Germinal center (tissue), 1 donor: ENCODE data around the gene MOB3B.
A peak's percentile ranks its signal among the peaks of the same experiment; 100 is the strongest.
"Not testable (repeated sequence)": the region's sequence is repeated elsewhere in the genome, so short reads cannot be mapped to it uniquely, and the experiment has no call there.

Source experiments
- DNase-seq: peaks from one replicate; pipeline ENCODE4 v3.0.0; 2012; ENCODE audit warnings: mixed read lengths, low spot score

MOB3B gene

GRCh38 chr9:27422279-27422834, 107.3 kb downstream of the MOB3B start:
- DNase-seq: no peak

DNA sequence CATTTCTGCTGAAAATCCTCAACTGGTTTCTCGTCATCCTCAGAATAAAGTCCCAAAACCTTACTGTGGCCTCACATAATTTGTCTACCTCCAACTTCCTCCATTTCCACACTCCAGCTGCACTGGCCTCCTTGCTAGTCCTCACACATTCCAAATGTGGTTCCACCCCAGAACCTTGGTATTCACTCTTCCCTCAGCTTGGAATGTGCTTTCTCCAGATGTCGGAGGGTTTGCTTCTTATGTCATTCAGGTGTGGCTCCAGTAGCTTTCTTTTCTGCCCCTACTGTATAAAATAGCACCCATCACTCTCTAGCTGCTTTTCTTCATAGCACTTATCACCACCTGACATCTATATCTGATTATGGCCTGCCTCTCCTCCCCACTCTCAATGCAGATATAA, 108.0 kb downstream of the MOB3B start:
- DNase-seq: no peak

GRCh38 chr9:27419558-27419957, 110.1 kb downstream of the MOB3B start:
- DNase-seq: not testable (repeated sequence)

GRCh38 chr9:27414220-27414761, 115.3 kb downstream of the MOB3B start:
- DNase-seq: no peak

GRCh38 chr9:27413511-27414219, 115.9 kb downstream of the MOB3B start:
- DNase-seq: no peak

GRCh38 chr9:27412963-27413362, 116.7 kb downstream of the MOB3B start:
- no peak for DNase-seq

DNA sequence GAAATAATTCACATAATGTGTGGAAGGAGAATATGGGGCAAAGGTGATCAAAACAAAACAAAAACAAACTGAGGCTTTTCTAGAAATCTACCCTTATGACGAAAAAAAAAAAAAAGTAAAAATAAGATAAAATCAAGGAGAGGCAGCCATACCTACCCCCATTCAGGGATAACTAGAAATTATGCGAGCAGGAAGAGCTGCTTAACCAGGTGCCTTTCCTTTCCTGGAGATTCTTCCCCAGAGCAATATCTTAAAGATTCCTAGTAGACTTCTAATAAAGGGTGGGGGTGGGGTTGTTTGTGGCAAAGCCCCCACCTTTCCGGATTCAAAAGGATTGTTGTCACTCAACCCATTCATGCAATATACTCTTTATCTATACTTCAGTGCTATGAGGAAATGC, 117.5 kb downstream of the MOB3B start:
- no peak for DNase-seq

DNA sequence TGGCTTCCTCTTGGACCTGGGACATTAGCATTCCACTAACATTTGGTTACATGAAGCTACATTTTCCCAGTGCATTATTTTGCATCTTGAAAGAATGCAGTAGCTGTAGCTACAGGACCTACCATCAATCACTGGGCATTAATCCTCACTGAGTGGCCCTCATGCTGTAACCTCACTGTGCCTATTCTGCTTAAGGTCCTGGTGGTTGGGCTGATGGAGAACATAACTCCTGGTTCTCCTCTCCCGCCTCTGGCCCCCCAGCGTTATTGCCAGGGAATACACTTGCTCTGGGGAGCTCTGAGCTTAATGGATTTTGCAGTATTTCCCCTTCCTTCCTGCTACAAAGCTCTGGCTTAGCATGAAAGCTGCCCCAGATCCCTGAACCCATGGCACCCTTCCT, 121.1 kb downstream of the MOB3B start:
- no peak for DNase-seq

GRCh38 chr9:27408001-27408400, 121.6 kb downstream of the MOB3B start:
- no peak for DNase-seq

- DNase-seq: no peak
Observed at GRCh38 chr9:27407491-27407890, 122.1 kb downstream of the MOB3B start.

GRCh38 chr9:27404661-27405060, 125.0 kb downstream of the MOB3B start:
- no peak for DNase-seq

GRCh38 chr9:27402626-27403025, 127.0 kb downstream of the MOB3B start:
- no peak for DNase-seq

DNA sequence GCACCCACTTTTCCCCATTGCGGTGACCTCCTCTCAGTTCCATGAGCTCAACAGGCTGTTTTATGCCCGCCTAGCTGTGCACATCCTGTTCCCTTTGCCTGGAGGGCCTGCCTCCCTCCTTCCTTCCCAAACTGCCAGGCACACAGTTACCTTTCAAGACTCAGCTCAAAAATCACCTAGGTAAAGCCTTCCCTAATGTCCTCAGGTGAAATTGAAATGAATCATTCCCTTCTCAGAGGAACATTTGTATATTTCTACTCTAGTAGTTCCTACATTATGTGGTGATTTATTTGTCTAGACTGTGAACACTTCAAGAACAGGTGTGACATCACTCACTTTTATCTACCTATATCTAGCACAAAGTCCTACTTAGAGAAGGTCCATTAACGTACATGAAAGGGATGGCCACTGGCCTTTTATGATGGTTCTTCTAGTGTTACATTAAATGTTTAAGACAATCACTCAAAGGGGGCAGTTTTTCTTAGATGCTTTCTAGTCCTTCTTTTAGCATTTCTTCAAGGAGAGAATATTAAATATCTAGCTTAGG, 129.2 kb downstream of the MOB3B start:
- DNase-seq: no peak

GRCh38 chr9:27398982-27399653, 130.5 kb downstream of the MOB3B start:
- no peak for DNase-seq

DNA sequence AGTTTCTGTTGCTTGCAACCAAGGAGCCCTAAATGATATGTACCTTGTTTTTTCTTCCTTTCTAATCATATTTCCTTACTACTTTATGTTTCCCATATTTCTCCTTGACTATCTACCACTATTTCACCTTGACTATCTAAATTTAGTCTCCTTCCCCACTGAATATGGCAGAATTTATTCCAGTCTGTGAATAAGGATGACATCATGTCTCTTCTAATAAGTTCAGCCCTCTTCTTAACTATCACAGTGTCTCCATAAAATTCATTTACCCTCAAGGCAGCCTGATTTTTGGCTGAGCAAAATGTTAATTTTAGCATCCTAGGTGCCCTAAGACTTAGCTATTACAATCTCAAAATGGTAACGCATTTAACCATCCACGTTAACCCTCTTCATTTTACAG, 133.1 kb downstream of the MOB3B start:
- DNase-seq: no peak

GRCh38 chr9:27395484-27395921, 134.1 kb downstream of the MOB3B start:
- DNase-seq: no peak

DNA sequence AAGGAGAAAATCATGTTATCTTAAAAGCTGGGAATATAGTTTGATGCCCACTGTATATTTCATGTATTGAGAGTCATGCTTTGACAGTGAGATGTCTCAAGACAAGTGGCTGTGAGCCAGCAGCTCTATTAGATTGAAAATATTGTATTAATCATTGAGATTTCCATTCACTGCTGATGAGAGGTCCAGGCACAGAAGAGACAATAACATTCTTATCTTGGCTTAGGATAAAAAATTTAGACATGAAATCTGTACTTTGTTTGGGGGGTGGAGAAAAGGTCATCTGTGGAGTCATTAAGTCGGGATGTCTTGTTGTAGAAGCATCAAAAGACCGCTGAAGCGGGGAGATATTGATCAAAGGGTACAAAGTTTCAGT, 134.8 kb downstream of the MOB3B start:
- DNase-seq: no peak

DNA sequence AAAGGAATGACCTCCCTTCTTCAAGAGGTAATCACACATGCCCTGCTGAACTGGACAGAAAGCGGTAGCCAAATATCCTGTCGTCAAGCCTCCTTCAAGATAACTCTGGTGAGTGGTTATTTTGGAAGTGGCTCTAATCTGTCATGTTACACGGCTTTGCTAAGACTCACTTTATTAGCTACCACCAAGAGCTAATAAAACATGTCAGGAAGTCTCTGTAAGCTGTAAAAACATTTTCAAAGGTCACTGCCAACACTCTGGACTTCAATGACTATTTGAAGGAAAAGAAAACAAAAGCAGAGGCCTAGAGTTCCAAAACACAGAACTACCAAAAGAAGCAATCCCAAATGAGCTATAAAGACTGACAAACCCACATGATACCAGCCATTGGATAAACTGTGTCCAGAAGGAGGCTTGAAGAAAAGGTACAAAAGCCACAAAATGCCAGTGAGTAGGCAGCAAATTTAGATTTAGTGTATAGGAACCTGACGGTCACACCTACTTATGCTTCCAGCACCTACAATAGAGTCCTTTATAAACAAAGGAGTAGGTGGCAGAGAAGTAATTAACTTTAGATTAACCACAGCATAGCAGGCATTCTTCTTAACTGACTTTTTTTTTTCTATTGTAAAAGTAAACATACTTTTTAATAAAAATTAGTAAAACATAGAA, 135.3 kb downstream of the MOB3B start:
- no peak for DNase-seq

GRCh38 chr9:27393054-27393846, 136.4 kb downstream of the MOB3B start:
- DNase-seq: peak; percentile 33

DNA sequence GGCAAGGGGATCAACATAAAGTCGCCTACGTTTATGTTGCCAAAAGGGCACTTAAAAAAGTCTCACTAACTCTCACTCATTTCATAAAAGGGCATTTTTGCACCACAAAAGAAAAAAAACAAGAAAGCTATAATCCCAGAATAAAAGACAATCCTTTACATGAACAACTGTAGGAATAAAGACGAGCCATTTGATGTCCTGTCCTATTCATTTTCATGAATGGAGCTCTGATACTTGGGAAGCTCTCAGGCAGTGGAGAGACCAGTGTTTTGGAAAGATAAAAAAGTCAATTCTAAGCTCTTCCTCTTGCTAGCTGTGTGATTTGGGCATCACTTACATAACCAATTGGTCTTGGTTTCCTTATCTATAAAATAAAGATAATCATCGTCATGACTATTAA, 137.2 kb downstream of the MOB3B start:
- DNase-seq: no peak

DNA sequence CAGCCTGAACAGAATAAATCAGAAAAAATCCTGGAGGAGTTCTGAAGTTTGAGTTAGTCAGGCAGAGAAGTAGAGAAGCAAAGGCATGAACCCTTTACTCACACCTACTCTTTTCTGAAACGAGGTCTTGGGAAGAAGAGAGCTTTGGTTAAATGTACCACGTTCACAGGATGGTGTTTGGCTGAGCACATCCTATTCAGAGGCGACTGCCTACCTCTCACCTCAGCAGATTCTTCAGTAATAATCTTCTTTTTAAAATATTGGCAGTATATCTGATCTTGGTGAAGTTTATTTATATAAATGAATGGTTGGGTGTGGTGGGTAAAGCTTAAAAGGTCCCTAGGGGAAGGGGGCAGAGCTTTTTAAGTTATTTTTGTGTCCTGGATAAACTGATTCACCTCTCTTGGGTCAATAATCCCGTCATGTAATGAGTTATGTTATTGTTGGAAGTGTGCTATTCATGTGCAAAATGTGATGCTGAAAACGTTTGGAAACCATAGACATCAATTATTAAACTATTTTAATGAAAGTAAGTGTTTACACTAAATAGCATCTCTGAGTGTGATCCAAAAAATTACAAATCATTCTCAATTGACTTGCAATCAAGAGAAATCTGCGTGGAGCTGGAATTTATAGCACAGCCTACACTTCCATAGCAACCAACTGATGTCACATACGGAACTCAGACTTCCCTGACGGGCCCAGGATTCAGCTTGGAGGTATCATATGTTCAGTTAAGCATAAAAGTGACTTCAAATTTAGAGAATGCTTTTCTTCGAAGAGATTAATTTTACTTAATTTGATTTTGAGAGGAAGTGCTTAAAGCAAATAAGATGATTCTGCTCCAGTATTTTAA, 138.3 kb downstream of the MOB3B start:
- DNase-seq: no peak
